Activated T-helper 9 cell treated with anti-CD3 and anti-CD28 coated beads, Interleukin-2, amount 50 U/mL, for 16 hours (primary cell): ENCODE results near the gene CARS1.

Experiments
- DNase-seq: peaks from one replicate; pipeline ENCODE4 v3.0.0-alpha.2; 2020; ENCODE audit warnings: low read depth

CARS1 gene

DNA sequence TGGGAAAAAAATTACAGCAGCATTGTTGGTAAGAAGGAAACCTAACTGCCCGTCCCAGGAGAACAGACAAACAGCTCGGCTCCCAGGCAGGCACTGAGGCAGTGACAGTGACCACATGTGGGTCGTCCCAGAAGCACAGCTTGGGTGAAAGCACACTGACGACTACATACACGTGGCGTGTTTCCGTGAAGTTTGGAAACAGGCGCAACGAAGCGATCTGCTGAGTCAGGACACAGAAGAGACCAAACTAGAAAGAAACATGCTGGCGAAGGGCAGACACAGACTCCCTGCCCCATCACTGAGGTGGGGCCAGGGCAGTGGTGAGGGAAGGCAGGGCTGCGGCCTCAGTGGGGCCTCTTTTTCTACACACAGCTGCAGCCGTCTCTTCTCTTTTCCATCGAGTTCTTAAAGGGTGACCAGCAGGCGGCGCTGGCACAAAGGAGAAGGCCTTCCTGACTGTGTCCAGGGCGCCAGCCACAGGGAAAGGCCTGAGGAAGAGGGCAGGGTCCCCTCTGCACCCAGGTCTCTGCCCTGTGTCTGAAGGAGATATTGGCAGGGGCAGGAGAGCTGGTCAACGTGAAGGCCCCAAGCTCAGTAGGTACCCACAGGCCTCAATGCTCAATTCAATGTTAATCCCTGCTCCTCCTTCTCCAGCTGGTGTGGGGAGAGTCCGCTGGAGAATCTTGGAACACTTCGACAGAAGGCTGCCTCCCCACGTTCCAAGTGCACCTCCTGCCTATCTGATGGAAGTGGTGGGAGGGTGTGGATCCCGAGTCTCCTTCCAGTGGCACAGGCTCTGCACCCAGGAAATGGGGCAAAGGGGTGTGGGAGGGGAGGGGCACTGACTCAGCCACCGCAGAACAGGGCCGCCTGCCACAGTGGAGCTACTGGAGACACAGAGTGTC is 19.9 kb downstream of the CARS1 start:
- DNase-seq = no peak

- DNase-seq = no peak
Observed at GRCh38 chr11:3036419-3036818, 20.8 kb downstream of the CARS1 start.

- no peak for DNase-seq
Observed at GRCh38 chr11:3035333-3035732, 21.9 kb downstream of the CARS1 start.

DNA sequence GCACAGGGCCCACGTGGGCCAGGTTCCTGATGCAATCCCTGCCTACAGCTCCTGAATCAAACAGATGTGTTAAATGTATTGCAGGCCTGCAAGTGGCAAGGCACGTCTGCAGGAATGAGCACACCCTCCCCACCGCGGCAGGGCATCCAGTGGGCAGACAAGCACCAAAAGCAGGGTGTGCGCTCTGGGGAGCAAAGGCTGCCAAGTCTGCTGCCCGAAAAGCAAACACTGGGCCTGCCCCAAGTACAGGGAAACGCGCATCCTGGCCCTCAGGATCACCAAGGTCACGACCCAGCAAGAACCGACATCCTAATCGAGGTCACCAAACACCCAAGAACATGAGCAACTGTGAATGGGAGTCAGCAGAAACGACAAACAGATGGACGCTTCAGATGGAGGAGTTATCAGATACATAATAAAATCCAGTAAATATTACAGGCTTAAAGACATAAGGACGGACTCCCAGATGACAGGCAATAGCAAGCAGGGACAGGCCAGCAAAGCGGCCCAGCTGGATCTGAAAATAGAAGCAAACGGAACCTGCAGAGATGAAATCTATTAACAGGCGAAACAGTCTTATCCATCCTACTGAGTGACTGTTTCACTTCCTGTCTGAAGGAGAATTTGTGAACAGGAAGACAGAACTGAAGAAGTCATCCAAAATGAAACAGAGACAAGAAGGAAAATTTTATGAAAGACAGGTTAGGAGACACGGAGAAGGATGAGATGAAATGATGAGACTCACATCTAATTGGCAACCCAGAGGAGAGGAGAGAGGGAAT is 26.7 kb downstream of the CARS1 start:
- no peak for DNase-seq

DNA sequence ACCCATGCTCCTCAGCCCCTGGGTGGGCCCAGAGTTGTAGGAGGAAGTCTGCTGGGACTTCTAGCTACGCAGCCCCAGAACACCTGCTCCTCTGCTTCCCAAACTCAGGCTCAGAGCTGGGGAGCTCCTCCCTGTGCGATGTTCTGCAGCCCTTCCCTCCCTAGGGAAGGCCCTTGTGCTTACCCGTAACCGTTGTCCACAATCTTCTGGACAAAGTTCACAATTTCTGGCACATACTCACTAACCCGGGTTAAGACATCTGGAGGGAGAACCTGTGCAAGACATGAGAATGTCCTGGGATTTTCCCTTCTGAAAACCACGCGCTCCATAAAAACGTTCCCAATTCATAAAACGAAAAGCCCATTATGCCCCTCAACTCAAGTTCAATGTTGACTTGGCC is 28.4 kb downstream of the CARS1 start:
- DNase-seq = no peak

- DNase-seq = no peak
Observed at GRCh38 chr11:3026803-3027202, 30.4 kb downstream of the CARS1 start.

DNA sequence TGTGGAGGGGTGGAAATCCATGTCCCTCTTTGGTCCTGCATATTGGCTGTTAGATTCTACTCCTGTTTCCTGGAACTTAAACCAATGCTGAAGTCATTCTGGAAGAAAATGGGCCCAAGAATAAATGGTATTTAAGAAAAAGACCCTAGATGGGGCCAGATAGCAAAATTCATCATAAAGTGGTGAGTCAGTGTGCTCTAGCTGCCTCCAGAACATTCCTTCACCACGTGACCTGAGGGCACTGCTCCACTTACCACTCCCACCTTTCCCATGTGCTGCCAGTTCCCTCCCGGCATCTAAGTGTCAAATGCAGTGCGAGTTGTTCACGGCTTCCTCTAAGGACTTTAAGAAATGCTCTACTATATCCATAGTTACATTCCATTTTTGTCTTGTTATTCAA is 34.2 kb downstream of the CARS1 start:
- DNase-seq = no peak

DNA sequence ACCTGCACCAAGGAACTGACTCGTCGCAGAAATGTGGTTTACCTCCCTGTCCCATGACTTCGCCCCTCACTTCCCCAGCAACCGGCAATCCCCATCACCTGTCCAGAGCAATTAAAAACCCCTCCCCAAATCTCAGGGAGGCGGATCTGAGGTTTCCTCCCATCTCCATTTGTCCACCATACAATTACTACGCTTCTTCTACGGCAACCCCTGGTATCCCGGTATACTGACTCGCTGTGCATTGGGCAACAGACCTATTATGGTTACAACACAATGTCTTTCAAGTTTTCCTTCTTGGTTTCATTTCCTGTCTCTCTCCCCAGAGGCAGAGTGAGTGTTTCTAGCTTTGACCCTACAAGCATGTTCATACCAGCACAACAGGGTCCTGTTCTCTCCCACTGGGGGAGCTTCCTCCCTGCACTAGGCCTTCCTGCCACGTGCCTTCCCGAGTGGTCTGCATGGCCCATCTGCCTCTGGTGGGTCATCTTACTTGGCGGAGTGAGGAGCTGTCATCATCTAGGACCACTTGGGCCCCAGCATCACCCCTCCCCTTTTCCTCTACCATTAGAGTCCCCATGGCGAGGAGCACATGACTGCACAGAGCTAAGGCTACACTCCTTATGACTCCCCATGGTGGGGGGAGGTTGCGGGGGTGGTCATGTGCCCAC is 34.8 kb downstream of the CARS1 start:
- DNase-seq = no peak

DNA sequence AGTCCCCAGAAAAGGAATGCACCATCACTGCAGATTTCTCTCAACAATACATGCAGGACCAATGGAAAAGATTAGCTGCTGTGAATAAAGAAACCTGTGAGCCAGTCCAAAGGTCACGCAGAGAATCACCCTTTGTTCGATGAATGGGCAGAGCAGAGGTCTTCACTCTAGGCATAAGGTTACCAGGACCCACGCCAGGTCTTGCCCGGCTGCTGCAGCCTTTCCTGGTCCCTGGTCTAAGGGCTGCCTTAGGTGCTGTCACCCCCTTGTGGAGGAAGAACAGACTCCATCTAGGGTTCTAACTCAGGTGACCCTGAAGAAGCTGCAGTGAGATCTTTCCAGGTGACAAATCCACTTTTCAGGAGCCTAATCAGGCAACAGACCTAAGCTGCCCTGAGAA is 36.1 kb downstream of the CARS1 start:
- no peak for DNase-seq

- no peak for DNase-seq
Observed at GRCh38 chr11:3020011-3020410, 37.2 kb downstream of the CARS1 start.

DNA sequence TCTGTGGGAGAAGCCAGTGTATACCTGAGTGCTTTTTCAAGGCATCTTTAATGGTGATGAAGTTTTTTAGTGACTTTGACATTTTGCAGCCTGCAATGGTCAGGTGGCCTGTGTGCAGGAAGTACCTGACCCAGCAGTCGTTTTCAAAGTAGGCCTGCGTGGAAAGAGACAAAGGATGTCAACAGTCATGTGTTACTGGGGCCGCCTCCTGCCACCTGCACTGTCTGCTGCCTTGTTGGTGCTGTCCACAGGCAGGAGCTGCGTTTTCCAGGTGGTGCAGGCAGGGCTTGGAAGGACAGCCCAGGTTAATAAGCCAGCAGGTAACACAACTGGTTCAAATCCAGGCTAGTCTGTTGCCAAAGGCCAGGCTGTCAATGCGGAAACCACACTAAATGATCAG is 38.6 kb downstream of the CARS1 start:
- DNase-seq = no peak

DNA sequence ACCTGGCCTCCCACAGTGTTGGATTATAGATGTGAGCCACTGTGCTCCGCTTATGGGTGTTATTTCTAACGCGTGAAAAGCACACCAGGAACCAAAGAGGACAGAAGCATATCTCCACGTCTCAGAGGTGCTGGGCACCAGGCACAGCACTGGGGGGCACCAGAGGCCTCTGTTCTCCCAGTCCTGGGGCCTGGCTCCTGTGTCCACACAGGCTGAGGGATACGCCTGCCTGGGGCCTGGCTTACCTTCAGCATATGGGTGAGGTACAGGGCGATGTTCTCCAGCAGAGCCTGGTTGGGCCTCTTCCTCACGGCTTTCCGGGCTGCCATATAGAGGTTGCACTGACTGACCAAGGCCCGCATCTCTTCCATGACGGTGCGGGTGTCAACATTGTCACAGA is 40.4 kb downstream of the CARS1 start:
- no peak for DNase-seq

DNA sequence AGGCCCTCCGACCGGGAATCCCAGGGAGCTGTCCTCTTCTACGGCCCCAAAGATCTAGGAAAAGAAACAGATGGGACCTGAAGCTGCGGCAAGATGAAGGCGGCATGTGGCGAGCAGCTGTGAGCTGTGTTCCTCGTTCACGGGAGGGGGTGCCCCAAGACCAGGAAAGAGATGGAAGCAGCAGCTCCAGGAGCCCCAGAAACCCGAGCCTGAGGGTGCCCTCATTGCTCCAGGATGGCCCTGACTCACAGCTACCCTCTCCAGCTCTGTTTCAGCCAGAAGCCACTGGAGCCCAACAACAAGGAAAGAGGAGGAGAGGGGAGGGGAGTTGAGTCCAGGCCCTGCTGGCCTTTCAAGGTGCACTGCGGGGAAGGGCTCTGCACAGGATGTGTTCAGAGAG is 41.4 kb downstream of the CARS1 start:
- no peak for DNase-seq

GRCh38 chr11:3014943-3015342 is 42.3 kb downstream of the CARS1 start:
- no peak for DNase-seq

GRCh38 chr11:3014057-3014938 is 42.9 kb downstream of the CARS1 start:
- no peak for DNase-seq

DNA sequence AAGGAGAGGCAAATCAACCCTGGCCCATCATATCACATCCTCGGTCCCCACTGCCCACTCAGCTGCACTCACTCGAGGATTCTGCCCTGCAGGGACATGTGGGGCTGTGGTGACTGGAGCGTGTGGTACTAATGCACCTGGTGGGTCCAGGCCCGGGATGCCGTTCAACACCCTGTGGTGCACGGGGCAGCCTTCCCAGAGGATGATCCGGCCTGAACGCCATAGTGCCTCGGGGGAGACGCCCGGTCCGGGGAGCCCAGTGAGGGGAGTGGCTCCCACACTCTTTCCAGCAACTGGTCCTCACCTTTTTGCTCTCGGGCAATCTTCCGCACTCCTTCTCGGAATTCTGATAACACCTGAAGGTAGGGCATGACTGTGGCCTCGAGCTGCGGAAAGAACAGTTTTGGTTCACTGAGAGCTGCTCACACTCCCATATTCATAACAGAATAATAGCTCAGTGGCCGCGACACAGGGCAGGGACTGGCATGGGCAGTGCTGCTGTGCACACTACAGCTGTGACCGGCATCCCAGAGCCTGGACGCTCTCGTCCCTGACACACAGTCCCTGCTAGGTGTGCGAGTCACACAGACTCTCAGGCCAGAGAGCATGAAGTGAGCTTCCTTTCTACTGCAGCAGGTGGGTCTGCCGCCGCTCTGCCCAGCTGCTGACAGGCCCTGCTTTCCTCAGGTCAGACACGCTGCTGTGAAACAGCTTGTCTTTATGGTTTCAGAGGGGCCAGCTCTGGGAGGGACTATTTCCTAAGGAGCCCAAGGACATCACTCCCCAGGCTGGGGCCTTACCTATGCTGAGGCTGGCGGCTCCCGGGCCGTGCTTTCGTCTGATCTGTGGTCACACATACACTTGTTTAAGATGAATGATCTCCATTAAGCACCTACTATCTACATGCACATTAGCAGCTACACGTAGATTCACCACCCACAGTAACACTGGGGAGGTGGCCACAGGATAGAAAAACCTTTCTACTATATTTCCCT is 45.0 kb downstream of the CARS1 start:
- no peak for DNase-seq

GRCh38 chr11:3010521-3011275 is 46.5 kb downstream of the CARS1 start:
- no peak for DNase-seq

GRCh38 chr11:3010004-3010403 is 47.2 kb downstream of the CARS1 start:
- DNase-seq = no peak

- DNase-seq = no peak
Observed at GRCh38 chr11:3009481-3009880, 47.7 kb downstream of the CARS1 start.
